GM19328 (cell line): Measurements from ENCODE around the gene PHACTR1.
"Not testable (repeated sequence)": the region's sequence is repeated elsewhere in the genome, so short reads cannot be mapped to it uniquely, and the experiment has no call there.

Experiments used
- ATAC-seq: cut with Tn5 transposase; IDR thresholded peaks from one replicate; pipeline ENCODE4 v1.9.1; 2021; ENCODE audit warnings: mild to moderate bottlenecking, moderate library complexity; ENCODE audit not compliant: unreplicated experiment

PHACTR1 gene

DNA sequence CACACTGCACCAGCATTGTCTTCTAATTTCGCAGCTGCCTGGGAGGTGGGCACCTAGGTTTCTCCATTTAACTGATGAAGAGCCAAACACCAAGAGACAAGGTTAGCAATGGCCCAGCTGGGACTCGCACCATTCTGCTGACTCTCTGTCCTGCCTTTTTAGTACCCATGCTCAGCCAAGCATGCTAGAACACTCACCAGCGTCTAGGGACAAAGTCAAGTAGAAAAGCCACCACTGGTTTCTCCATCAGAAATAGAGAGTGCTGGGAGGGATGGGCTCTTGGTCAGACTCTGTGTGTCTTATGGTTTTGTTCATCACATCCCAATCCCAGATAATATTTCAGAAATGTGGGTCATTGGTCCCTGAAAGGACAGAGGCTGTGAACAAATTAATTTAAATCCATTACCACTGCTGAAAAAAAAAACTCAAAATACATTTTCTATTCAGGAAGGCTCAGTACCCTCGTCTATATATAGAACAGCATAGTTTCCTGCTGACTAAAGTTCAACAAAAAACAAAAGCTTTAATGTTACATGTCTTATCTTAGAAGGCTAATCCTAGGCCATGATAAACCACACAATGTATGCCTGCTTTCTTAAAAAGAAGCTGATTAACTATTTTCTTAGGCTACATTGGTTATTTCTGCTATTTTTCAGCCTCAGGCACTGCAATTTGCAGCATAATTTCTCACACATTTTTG lies 500.8 kb downstream of the PHACTR1 start:
- ATAC-seq: no peak

DNA sequence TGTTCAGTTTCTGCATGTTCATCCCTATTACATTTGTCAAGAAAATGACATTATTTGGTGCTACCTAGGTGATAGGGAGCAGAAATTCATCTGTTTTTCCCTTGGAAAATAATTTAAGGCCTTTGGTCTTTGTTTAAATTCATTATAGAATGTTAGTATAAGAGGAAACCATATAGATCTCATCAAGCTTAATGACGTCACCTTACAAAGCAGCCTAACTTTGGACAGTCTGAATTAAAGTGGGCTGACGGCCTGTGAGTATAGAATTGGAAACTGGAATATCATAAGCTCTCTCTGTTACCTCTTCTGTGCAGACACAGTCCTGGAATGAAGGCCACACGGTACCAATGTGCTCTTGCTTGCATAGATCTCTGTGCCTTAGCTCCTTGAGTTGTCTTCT lies 503.7 kb downstream of the PHACTR1 start:
- no peak for ATAC-seq

DNA sequence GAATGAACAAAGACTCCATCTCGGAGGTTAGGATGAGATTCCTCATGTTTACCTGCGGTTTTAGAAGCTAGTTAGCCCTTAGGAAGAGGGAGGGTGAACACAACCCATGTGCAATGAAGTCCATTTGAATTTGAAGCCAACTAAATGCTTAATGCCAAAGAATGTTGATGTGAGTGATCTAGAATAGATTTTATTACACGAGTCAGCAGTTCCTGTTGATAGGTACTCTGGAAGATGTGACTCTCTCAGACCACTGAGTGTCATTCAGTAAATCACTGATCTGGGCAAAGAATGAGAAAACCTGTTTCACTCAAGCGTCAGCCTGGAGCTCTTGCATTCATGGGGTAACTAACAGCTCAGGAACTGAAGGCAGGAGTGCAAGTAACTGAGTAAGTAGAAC lies 505.5 kb downstream of the PHACTR1 start:
- no peak for ATAC-seq

DNA sequence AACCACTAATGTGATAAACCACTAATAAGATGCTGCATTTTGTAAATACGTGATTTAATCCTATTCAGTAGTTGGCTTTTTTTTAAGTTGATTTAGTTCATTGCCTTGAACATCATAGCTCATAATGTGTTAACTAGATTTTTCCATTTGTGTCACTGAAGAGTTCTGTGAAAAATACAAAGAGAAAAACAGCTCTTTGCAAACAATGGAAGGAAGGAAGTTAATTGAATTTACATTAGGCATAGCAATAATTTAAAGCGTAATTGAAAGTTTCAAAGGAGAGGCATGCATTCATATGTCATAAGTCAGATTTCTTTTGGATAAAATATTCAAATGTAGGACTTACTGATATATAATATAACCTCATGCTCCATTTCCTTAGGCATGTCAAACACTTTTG lies 509.5 kb downstream of the PHACTR1 start:
- no peak for ATAC-seq

DNA sequence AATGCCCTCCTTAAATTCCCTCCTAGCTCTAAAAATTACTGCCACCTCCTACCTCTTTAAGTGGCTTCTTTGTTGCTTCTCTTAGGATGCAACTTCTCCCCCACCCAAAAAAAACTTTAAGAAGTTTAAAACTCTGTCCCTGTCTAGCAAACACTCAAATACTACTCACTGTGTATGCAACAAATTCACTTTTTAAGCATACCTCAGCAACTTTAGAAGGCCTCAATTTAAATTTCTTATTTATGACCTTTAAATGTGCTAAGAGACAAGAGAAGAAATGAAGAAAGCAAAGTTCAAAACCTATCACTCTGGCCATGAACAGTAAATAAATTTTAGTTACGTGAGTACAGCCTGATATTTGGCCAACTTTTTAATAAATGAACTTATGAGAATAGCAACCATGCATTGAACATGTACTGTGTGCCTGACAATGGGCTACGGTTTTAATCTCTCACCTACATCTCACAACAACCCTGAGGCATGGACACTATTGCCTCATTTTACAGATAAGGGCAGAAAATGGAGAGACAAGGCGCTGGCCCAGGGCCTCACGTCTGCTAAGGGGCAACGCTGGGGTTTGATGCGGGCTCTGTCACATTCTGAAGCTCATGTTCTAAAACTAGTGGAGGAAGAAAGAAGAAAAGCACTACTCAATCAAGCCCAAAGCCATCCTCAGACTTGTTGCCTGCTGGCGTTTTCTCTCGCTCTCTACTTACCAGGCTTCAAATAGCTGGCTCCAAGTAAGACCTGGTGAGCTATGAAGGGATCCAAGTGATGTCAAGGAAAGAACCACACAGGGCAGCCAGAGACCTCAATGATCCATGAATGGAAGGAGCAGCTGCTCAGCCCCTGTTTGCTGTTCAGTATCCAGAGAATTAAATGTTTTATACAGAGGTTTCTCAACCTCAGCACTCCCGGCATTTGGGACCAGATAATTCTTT lies 512.0 kb downstream of the PHACTR1 start:
- ATAC-seq: no peak

DNA sequence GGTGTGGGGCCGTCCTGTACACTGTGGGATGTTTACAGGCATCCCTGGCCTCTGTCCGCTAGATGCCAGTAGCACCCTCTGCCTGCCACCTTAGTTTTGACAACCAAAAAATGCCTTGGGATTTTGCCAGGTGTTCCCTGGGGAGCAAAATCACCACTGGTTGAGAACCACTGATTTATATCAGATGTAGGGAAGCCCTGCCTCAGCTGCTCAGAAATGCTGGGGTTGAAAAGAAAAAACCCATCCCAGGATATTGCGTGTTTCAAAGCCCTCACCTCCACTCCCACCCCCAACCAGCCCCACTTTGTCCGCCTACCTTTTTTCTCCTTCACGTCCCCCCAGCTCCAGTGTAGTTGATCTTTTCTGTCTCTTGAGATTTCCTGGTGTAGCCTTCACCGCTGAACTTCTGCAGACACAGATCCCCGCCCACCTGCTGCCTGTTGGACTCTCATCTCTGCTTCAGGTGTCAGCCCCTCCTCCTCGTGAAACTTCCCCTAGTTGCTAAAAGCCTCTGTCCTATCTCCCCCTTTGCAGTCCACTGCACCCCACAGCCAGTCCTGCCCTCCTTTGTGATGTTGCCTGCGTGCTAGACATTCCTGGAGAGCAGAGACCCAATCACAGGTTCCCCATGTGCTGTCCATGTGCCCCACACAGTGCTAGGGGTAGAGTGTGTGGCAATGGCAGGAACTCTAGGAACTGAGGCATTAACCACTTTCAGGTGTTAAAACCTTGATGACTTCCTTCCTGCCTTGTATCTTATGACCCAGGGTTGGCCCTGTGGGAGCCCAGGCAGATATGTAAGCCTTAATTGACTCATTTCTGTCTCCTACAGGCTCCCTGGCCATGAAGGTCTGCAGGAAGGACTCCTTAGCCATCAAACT lies 512.9 kb downstream of the PHACTR1 start:
- peak; percentile 57 for ATAC-seq

DNA sequence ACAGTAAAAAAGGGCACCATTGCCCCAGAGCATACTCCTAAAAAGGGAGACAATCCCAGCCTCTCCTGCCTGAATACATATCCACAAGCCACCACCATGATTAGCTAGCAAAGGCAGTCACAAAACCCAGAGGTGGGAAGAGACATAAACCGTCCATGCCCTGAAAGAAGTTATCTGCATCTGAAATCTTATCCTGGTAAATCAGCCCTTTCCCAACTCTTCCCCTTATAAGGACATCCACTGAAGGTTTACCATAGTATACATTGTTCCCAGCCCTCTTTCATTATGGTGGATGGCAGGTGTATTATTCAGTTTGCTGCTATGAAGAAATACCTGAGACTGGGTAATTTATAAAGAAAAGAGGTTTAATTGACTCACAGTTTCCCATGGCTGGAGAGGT lies 516.5 kb downstream of the PHACTR1 start:
- ATAC-seq: no peak

DNA sequence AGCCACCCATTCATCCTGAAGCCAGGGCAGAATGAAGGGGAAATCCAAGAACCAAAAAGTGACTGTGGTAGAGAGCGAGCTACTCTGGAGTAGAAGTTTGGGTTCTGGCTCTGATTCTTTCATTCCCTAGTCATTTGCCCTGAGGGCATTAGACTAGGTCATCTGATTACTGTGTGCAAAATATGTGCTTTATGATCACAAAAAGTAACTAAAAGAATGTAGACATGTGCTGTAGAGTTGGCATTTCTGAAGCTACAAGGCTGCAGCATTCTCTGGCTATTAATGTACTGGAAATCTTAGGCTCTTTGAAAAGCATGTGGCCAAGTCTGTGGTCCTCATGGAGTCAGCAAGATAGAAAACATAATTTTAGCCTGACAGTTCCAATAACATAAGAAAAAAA lies 517.6 kb downstream of the PHACTR1 start:
- no peak for ATAC-seq

DNA sequence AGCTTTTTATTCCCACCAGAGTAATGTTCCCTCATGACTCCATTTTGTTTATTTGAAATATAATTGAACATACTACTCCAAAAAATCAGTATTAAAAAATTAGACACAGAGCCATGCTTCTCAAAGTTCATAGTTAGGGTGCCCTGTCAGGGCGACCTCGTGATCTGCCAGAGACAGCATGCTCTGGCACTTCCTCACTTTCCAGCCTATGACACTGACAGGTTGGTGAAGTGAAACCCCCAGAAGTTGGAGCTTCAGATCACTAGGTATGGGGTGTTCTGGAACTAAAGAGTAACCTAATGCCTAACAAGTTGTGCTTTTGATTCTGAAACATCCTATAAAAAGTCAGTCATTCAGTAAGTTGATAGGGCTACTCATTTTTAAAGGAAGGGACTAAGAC lies 518.8 kb downstream of the PHACTR1 start:
- no peak for ATAC-seq

DNA sequence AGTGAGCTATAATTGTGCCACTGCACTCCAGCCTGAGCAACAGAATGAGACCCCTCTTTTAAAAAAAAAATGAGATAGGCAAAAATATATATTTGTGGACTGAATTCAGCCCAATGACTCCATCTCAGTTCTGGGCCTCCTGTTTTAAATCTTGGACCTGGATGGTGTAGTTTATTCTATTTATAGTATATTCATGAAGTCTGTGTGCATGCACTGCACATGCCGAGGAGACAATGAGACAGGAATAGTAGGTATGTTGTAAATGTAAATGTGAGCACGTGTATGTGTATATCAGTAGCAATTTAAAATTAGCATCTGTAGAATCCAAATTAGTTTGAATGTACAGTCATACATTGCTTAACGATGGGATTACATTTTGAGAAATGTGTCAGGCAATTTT lies 520.8 kb downstream of the PHACTR1 start:
- ATAC-seq: no peak

DNA sequence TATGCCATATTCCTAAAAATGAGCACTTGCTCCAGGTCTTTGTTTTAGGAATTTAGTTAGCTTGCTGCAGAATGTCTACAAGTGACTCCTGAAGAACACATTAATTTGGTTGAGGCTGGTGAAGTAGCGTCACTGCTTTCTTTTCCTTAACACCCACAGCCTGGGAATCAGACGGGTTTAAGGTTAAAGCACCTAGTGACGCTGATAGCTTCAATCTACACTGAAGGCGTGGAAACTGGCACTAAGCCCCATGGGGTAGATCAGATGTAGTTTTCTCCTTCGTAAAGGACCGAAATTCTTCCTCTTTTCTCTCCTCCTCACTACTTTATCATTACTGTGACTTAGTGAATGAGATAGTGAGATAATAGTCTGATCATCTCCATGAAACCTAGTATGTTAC lies 521.5 kb downstream of the PHACTR1 start:
- ATAC-seq: no peak

DNA sequence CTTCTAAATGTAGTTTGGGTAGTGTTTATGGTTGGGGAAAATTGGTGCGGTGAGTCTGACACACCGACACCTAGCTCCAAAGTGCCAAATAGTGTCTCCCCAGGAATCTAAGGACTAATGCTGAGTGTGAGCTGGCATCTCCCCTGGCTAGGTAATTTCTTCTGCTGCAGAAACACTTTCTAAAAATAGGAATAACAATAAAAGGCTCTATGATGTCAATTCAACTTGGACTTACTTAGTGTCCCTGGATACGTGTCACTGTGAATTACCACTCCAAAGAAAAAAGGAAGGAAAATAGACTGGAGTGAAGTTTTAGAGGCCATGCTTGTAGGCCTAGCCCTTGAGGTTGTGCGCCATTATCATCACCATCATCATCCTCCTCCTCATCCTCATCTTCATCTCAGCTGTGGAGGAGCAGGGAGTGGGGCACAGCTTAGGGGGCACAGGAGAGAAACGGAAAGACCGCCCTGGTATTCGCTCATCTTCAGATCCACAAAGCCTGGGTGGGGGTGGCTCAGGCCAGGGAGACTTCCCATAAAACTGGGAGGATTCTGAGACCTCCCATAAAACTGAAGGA lies 522.2 kb downstream of the PHACTR1 start:
- ATAC-seq: no peak

DNA sequence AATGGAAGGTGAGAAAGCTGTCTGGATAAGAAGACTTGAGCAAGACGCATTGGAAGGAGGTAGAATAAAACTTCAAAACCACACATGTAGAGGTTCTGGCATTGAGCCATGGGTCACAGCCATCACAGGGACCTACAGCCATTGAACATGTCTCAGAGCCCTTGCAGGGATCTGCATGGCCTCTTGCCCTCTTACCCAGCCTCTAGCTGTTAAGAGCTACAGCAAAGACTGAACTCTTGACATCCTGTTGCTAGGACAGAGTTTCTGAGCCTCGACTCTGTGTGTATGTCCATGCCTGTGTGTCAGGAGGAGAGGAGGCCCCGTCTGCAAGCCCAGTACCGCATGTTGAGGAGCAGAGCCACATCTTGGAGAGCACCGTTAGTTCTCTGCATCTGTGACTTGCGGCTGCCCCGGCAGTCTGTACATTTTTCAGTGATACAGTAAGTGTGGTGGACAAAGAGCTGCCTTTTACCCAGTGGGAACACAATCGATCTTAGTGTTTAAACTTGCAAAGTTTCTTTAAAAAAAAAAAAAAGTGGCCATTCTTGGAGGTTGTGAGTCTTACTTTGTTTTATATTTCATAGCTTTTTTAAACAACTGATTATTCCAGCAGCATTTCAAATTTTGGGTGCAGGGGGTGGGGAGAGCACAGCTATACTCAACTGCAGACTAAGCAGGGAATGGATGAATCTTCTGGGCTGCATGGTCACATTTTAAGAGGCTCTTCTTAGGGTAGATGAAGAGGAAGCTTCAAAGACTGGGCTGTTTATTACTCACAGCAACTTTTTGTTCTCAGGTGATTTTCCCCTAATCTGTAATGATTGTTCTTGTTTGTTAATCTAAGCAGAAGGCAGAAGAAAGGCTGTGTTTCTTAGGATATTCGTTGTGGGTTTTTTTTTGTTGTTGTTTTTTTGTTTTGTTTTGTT lies 523.2 kb downstream of the PHACTR1 start:
- ATAC-seq: no peak

DNA sequence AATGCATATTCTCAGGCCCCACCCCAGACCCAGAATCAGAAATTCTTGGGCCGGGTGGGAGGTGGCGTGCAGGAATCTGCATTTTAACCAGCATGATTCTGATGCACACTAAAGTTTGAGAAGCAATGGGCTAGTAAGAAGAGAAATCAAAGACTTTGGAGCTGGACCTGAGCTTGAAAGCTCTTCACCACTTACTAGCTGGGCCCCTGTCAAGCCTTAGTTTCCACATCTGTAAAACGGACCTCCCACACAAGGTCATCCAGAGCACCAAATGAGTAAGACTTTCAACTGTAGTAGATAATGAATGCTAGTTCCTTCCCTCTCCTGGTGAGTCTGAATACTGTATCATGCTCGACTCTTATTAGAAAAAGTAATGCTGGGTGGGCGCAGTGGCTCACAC lies 524.8 kb downstream of the PHACTR1 start:
- ATAC-seq: no peak

DNA sequence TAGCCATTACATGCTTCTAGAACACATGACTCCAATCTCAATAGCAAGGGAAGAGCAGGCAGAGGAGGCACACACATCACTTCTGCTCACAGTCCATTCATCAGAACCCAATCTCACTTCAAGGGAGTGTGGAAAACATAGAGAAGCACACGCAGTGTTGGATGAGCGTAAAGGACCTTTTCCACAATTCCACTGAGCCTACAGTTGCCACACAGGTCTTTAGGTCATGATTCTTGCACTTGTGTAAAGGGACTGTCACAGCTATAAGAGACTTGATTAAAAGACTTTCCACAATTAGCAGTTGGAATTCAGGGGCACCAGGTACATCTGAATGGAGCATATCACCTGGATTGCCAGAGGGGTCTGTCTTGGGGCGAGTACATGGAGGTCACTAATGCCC lies 525.6 kb downstream of the PHACTR1 start:
- no peak for ATAC-seq

DNA sequence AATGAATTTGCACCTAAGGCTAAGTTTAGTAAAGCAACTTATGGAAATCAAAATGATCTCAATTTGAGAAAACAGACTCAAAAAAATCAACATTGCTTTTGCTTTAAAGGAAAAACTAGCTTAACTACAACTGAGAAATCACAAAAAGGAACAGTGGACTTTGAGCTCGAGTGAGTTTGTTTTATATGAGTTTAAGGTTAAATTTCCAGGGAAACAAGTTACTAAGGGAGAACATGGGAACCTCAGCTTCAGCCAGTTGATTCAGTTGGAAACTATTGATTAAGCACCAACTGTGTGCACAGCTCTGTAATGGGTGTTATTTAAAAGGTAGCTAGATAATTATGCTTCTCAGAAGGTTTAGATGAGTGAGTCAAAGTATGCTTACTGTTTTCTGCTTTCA lies 526.0 kb downstream of the PHACTR1 start:
- ATAC-seq: no peak

DNA sequence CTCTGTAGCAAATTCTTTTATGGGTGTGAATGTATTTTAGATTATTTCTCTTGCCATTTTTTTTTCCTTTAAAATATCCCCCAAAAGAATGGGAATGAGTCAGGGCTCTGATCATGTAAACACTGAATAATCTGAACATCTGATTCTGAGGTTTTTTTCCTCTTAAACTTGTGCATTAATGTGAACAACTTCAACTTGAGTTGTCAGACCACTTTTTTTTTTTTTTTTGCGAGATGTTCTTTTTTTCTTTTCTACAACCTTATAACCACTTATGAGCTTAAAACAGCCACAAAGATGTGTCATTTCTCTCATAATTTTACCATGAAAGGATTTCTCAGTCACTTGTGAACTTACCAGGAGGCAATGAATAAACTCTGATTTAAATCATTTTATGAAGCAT lies 526.5 kb downstream of the PHACTR1 start:
- no peak for ATAC-seq

DNA sequence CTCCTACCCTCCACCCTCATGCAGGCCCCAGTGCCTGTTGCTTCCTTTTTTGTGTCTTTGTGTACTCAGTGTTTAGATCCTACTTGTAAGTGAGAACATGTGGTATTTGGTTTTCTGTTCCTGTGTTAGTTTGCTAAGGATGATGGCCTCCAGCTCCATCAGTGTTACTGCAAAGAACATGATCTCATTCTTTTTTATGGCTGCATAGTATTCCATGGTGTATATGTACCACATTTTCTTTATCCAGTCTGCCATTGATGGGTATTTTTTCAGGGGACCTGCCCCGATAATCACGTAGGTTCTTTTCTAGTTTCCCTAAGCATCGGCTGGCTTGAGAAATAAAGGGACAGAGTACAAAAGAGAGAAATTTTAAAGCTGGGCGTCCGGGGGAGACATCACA lies 527.2 kb downstream of the PHACTR1 start:
- ATAC-seq: not testable (repeated sequence)

DNA sequence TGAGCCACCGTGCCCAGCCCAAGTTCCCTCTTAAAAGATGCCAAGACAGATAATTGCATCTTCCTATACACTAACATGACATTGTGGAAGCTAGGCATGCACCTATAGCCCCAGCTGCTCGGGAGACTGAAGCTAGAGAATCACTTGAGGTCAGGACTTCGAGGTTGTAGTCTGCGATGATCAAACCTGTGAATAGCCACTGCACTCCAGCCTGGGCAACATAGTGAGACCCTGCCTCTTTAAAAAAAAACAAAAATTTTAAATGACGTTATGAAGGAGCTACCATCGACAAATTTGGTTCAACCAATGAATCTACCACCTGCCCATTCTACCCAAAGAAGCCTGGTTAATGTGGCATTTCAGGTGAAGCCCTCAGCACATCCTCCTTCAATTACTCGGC lies 531.1 kb downstream of the PHACTR1 start:
- no peak for ATAC-seq

DNA sequence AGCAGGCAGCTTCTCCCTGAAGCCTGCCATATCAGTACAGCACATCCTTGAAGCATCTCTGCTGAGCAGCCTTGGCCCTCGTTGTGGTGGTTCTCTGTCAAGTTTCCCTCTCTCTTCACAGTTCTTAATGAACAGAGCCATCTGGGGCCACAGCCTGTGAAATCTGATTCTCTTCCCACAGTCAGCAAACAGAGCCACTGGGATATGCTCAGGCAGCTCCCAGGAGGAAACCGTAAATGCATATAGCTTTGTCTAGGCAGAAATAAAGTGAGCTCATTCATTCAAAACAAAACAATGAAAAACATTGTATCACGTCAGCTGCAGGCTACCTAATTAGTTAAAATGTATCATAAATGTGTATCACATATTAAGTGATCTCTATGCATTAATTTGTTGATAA lies 531.5 kb downstream of the PHACTR1 start:
- ATAC-seq: no peak
